Psoas muscle (tissue), 8 donors: ENCODE data around the gene CR1. TPM values are rescaled to one million over a fixed set of nuclear protein-coding genes. Genes with fewer than 3 reads are reported as not detected.

Experiments used
- ATAC-seq, 4 donors: fragments of 200-7000 bp; cut with Tn5 transposase; one replicate each; pipeline ENCODE4 v1.9.1; 2020; ENCODE audit warnings: moderate library complexity in 3 of 4, mild to moderate bottlenecking in 2 of 4
- DNase-seq, 2 donors: peaks; one replicate each; pipeline ENCODE4 v3.0.0-alpha.2; 2020
- H3K27ac ChIP-seq: fragments of 200-600 bp; one replicate; pipeline ENCODE4 v1.8.0; 2022
- H3K27me3 ChIP-seq, 3 donors: fragments of 200-600 bp in 1 of 3; one replicate each; pipeline versions ENCODE4 v1.6.1 to v1.8.0; 2013 to 2022; ENCODE audit warnings: low read length in 2 of 3, mild to moderate bottlenecking in 2 of 3, moderate library complexity in 1 of 3; ENCODE audit not compliant: insufficient read depth in 3 of 3
- H3K36me3 ChIP-seq, 2 donors: fragments of 200-600 bp in 1 of 2; one replicate each; pipeline versions ENCODE4 v1.6.1 to v1.8.0; 2013 to 2022; ENCODE audit warnings: low read depth in 1 of 2, mild to moderate bottlenecking in 1 of 2, moderate library complexity in 1 of 2; ENCODE audit not compliant: insufficient read depth in 1 of 2
- H3K4me1 ChIP-seq: fragments of 200-600 bp; one replicate; pipeline ENCODE4 v1.8.0; 2022
- H3K4me3 ChIP-seq: fragments of 200-600 bp; one replicate; pipeline ENCODE4 v1.8.0; 2022; ENCODE audit warnings: mild to moderate bottlenecking
- H3K9me3 ChIP-seq: fragments of 200-600 bp; one replicate; pipeline ENCODE4 v1.8.0; 2022
- WGBS, 3 donors: extraction: QIAGEN DNeasy Blood & Tissue Kit; methylation state at CpG; one replicate each; pipeline versions ENCODE4 v1.1.6 to v1.1.7; 2013; 5-methylcytosine and 5-hydroxymethylcytosine counted together
- intact Hi-C, 2 donors: fragments of 100-400 bp; cut with DNase I; formaldehyde crosslinking; loops; one replicate each; pipeline versions ENCODE4 v1.11.0 to v1.14.2; 2022
- polyA plus RNA-seq, 3 donors: library from polyadenylated mRNA; stranded (reverse); fragments of 200-250 nt; gene quantifications; one replicate each; pipeline ENCODE4 v1.2.3, GENCODE V29; 2013
- total RNA-seq, 4 donors: library from RNA; stranded (reverse); fragmentation: NEBNext Ultra II Directional in 2 of 4; extraction: Animal tissue kit (Norgen Biotek cat#: 25700) in 2 of 4; gene quantifications; one replicate each; pipeline versions ENCODE4 v1.2.1 to v1.2.4, GENCODE V29; 2021 to 2023
- TF ChIP-seq, protein P1 (sequence below): fragments of 200-600 bp; IDR thresholded peaks from one replicate; pipeline ENCODE4 v1.8.0; 2022; ENCODE audit warnings: antibody characterized with exemption
- donor health status: healthy with polysubstance abuse.
- donor health status: DM: no; HTN: no; CAD: no; lungs with moderate emphysema.
- donor health status: Bipolar disorder and iron deficiency.
- donor health status: healthy.
- donor health status: DM: yes; HTN: yes; CAD: no.
- donor health status: DM: no; HTN: no; CAD: no.
- donor health status: DM: no; HTN: no; CAD: no.
- donor health status: DM: yes; HTN: yes; CAD: no.

The CR1 gene
- total and polyA plus RNA-seq, 7 donors = 0.08 to 3.9 (median 0.87) TPM

DNA sequence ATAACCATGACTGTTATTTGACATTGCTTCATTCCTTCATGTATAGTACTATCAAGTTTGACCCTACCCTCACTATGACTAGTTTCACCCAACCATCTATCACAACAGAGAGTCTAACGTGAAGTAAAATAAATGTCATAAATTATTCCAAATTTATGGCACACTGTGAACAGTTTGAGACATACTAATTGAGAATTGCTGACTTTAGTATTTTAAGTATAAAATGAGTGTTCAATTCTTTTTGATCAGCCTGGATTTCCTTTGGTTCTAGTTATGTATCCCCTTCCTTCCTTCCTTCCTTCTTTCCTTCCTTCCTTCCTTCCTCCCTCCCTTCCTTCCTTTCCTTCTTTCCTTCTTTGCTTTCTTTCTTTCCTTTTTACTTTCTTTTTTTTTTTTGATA lies 14.5 kb downstream of the CR1 start:
- 29 to 50% (median 49%) methylated on average over 1 of the region's 1 CpG for whole genome bisulfite sequencing, 3 donors
- TF ChIP-seq, protein P1, sequence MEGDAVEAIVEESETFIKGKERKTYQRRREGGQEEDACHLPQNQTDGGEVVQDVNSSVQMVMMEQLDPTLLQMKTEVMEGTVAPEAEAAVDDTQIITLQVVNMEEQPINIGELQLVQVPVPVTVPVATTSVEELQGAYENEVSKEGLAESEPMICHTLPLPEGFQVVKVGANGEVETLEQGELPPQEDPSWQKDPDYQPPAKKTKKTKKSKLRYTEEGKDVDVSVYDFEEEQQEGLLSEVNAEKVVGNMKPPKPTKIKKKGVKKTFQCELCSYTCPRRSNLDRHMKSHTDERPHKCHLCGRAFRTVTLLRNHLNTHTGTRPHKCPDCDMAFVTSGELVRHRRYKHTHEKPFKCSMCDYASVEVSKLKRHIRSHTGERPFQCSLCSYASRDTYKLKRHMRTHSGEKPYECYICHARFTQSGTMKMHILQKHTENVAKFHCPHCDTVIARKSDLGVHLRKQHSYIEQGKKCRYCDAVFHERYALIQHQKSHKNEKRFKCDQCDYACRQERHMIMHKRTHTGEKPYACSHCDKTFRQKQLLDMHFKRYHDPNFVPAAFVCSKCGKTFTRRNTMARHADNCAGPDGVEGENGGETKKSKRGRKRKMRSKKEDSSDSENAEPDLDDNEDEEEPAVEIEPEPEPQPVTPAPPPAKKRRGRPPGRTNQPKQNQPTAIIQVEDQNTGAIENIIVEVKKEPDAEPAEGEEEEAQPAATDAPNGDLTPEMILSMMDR = no peak
- H3K9me3 ChIP-seq = no peaks in the 10 kb centered on the region
- peaks cover 0 to 7% (median 0%) of the 10 kb centered on the region in 3 donors for H3K27me3 ChIP-seq
- no peaks in the 10 kb centered on the region for H3K36me3 ChIP-seq
- H3K4me1 ChIP-seq = no peaks in the 10 kb centered on the region
- ATAC-seq = no peak
- H3K27ac ChIP-seq = no peak overlapping the region
- no peak for DNase-seq
- intact Hi-C loops = no loop called here
- H3K4me3 ChIP-seq = no peak overlapping the region

DNA sequence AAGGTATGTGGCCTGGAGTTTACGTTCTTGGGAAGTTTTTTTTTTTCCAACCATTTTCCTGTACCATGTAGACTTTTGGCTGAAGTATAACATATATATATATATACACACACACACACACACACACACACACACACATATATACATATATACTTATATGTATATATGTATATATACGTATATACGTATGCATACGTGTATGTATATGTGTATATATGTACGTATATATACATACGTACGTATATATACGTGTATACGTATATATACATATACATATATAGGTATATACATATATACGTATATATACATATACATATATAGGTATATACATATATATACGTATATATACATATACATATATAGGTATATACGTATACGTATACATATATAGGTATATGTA lies 18.9 kb downstream of the CR1 start:
- Histone ChIP-seq H3K27me3 (no peaks in the 10 kb centered on the region), H3K27ac (no peak overlapping the region), H3K4me1 (no peaks in the 10 kb centered on the region), H3K9me3 (no peaks in the 10 kb centered on the region), H3K36me3 (no peaks in the 10 kb centered on the region), H3K4me3 (no peak overlapping the region)
- ATAC-seq (no peak), DNase-seq (no peak)
- TF ChIP-seq, protein P1 = no peak
- 92 to 94% (median 94%) methylated on average over 13 of the region's 13 CpGs for WGBS, 3 donors
- intact Hi-C loops = no loop called here

DNA sequence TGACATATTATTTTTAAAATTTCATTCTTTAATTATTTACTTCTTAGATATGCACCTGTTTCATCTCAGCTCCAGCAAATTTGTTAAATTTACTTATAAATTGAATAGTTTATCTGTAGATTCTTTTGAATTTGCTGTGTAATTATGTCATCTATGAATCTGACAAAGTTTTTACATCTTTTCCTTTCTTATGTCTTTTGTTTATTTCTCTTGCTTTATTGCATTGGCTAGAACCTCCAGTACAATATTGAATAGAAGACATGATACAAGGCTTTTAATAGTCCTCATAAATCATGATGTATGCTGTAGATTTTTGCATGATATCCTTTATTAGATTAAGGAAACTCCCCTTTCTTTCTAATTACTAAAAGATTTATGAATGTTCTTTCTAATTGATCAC lies 20.8 kb downstream of the CR1 start:
- ATAC-seq = no peak

DNA sequence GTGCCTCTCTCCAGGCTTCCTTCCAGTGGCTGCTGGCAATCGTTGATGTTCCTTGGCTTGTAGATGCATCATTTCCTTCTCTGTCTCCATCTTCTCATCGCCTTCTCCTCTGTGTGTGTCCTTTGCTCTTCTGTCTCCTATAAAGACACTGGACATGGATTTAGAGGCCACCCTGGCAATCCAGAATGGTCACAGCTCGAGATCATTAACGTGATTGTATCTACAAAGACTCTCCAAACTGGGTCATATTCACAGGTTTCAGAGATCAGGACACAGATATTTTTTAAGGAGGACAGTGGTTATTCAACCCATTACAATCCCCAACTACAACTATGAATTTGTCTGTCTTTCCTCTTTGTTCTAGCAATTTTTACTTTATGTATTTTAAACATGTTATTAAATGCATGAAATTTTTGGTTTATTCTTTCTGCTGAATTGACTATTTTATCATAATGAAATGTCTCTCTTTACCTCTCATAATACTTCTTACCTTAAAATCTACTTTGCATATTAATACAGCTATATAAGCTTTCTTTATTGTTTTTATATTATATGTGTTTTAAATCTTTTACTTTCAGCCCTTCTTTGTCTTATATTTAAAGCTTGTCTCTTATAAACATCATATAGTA lies 22.8 kb downstream of the CR1 start:
- 53 to 56% (median 54%) methylated on average over 4 of the region's 4 CpGs for WGBS, 3 donors
- no peak overlapping the region for H3K4me3 ChIP-seq
- H3K36me3 ChIP-seq = no peaks in the 10 kb centered on the region
- ATAC-seq (no peak), DNase-seq (no peak)
- H3K27ac ChIP-seq = no peak overlapping the region
- H3K27me3 ChIP-seq = peaks cover 0 to 5% (median 0%) of the 10 kb centered on the region in 3 donors
- TF ChIP-seq, protein P1 = no peak
- intact Hi-C loops = no loop called here
- no peaks in the 10 kb centered on the region for H3K9me3 ChIP-seq
- no peaks in the 10 kb centered on the region for H3K4me1 ChIP-seq

More for the DNA sequence above, 20.8 kb downstream of the CR1 start:
- Histone ChIP-seq H3K4me1 (no peaks in the 10 kb centered on the region), H3K27me3 (peaks cover 0 to 2% (median 0%) of the 10 kb centered on the region in 3 donors), H3K36me3 (no peaks in the 10 kb centered on the region), H3K9me3 (no peaks in the 10 kb centered on the region), H3K27ac (no peak overlapping the region), H3K4me3 (no peak overlapping the region)
- intact Hi-C loops = no loop called here
- TF ChIP-seq, protein P1 = no peak
- no peak for DNase-seq
